ENCODE results near the gene NSFL1C.

Gene NSFL1C

GRCh38 chr20:1426231-1426849, 40.3 kb downstream of the NSFL1C start:
- TF ChIP-seq CTCF (conservative IDR thresholded peaks at IDR 0.05; ENCODE audit: low read depth) = no peak
- ChIA-PET CTCF (interaction anchor here (0.6 to 2.8 kb wide), 2 partner anchors 10 to 21 kb away, joined by 4 to 13 read pairs; no protein-coding TSS in a partner anchor), POLR2A (ENCODE audit: low non-redundant PET) (no interaction called here)
- H3K27ac ChIP-seq = no peak overlapping the region
- no peak for DNase-seq (ENCODE audit: low spot score)

- DNase-seq (ENCODE audit: low spot score) = no peak
- H3K27ac ChIP-seq = no peak overlapping the region
- CTCF ChIA-PET = no interaction called here
- no peak for TF ChIP-seq CTCF (conservative IDR thresholded peaks at IDR 0.05; ENCODE audit: low read depth)
- POLR2A ChIA-PET (ENCODE audit: low non-redundant PET) = no interaction called here
These were observed 42.3 kb downstream of the NSFL1C start for GRCh38 chr20:1424336-1424735.

GRCh38 chr20:1423625-1424106, 43.0 kb downstream of the NSFL1C start:
- TF ChIP-seq CTCF (conservative IDR thresholded peaks at IDR 0.05; ENCODE audit: low read depth) = no peak
- ChIA-PET CTCF (no interaction called here), POLR2A (ENCODE audit: low non-redundant PET) (no interaction called here)
- H3K27ac ChIP-seq = no peak overlapping the region
- DNase-seq (ENCODE audit: low spot score) = no peak

- ChIA-PET CTCF (no interaction called here), POLR2A (ENCODE audit: low non-redundant PET) (no interaction called here)
- TF ChIP-seq CTCF (conservative IDR thresholded peaks at IDR 0.05; ENCODE audit: low read depth) = no peak
- no peak overlapping the region for H3K27ac ChIP-seq
- no peak for DNase-seq (ENCODE audit: low spot score)
These were observed 43.4 kb downstream of the NSFL1C start for GRCh38 chr20:1423206-1423605.

- POLR2A ChIA-PET (ENCODE audit: low non-redundant PET) = no interaction called here
- TF ChIP-seq CTCF (conservative IDR thresholded peaks at IDR 0.05; ENCODE audit: low read depth) = no peak
- no peak overlapping the region for H3K27ac ChIP-seq
- no peak for DNase-seq (ENCODE audit: low spot score)
- CTCF ChIA-PET = no interaction called here
These were observed 43.9 kb downstream of the NSFL1C start for GRCh38 chr20:1422753-1423152.

GRCh38 chr20:1420066-1420465, 46.6 kb downstream of the NSFL1C start:
- no peak for TF ChIP-seq CTCF (conservative IDR thresholded peaks at IDR 0.05; ENCODE audit: low read depth)
- ChIA-PET CTCF (interaction anchor here (0.7 kb wide), 1 partner anchor 212 kb away, joined by 3 read pairs; no protein-coding TSS in a partner anchor), POLR2A (ENCODE audit: low non-redundant PET) (no interaction called here)
- no peak for DNase-seq (ENCODE audit: low spot score)
- no peak overlapping the region for H3K27ac ChIP-seq
